ENCODE measurements around the gene SRP72. TPM values are rescaled to one million over a fixed set of nuclear protein-coding genes. Genes with fewer than 3 reads are reported as not detected.

SRP72 gene
- total RNA-seq, 4 donors from 2014 or later = 13.1 to 48.7 (median 33.7) TPM

- TF ChIP-seq POLR2AphosphoS5 (IDR thresholded peaks at IDR 0.05) (no peak), CTCF (IDR thresholded peaks at IDR 0.05) (no peak), POLR2A (IDR thresholded peaks at IDR 0.05) (no peak), EP300 (IDR thresholded peaks at IDR 0.05; ENCODE audit: low read depth) (no peak)
- 0 to 1% methylated on average over 2 to 15 of the region's 15 CpGs for WGBS, 2 donors (ENCODE audit: low coverage in 1 of 2)
- in situ Hi-C loops (cut with MboI; ENCODE audit: low pct_ligation_motif_present in 1 of 4, low pct_unique_long_range_greater_than_20kb in 1 of 4, low sequenced_read_pairs in 3 of 4) = no loop called here
- Histone ChIP-seq H3K36me3 (no peaks in the 10 kb centered on the region), H3K27ac (peak overlapping the region; percentile 91 to 99 (median 94)), H3K4me1 (peaks cover 0 to 24% (median 9%) of the 10 kb centered on the region in 4 donors), H3K27me3 (no peaks in the 10 kb centered on the region), H3K9me3 (no peaks in the 10 kb centered on the region), H3K4me3 (peak overlapping the region; percentile 54 to 70 (median 61))
- DNase-seq = peak; percentile 62
- intact Hi-C loops (cut with DNase I; ENCODE audit: low total_unique reads) = loop anchor here (10.0 kb wide), 2 partner anchors 100 to 960 kb away; a partner anchor contains a TSS
These were observed 32.7 kb upstream of the SRP72 start for GRCh38 chr4:56434599-56435139.

- peak within 1 kb of the TSS; percentile 91 to 99 (median 94) for H3K27ac ChIP-seq
- peak; percentile 99 for DNase-seq
- H3K27me3 ChIP-seq = no peaks in the 10 kb centered on the region
- in situ Hi-C loops (cut with MboI; ENCODE audit: low pct_ligation_motif_present in 1 of 4, low pct_unique_long_range_greater_than_20kb in 1 of 4, low sequenced_read_pairs in 3 of 4) = no loop called here
- 0% methylated on average over 60 of the region's 61 CpGs; no CpG with 5 or more reads in 1 of the 2 donors for WGBS, 2 donors (ENCODE audit: low coverage in 1 of 2)
- no peaks in the 10 kb centered on the region for H3K9me3 ChIP-seq
- peaks cover 0 to 24% (median 9%) of the 10 kb centered on the region in 4 donors for H3K4me1 ChIP-seq
- TF ChIP-seq CTCF (IDR thresholded peaks at IDR 0.05) = peak; percentile 28 to 73 (median 45)
- peak; percentile 49 for TF ChIP-seq POLR2A (IDR thresholded peaks at IDR 0.05)
- no peak for TF ChIP-seq EP300 (IDR thresholded peaks at IDR 0.05; ENCODE audit: low read depth)
- peak; percentile 83 to 85 (median 85) for TF ChIP-seq POLR2AphosphoS5 (IDR thresholded peaks at IDR 0.05)
- peak within 1 kb of the TSS; percentile 54 to 70 (median 61) for H3K4me3 ChIP-seq
- H3K36me3 ChIP-seq = no peaks in the 10 kb centered on the region
- intact Hi-C loops (cut with DNase I; ENCODE audit: low total_unique reads) = loop anchor here (10.0 kb wide), 2 partner anchors 99 to 961 kb away; a partner anchor contains a TSS
These were observed 32.1 kb upstream of the SRP72 start, which contains the start of gene PPAT for GRCh38 chr4:56435140-56435926. PPAT (minus strand) TSS chr4:56435615; CDS start chr4:56435477, 138 bp downstream.

- H3K27ac ChIP-seq = no peak overlapping the region
- no peaks in the 10 kb centered on the region for H3K9me3 ChIP-seq
- no peak for TF ChIP-seq POLR2A (IDR thresholded peaks at IDR 0.05)
- no peak for TF ChIP-seq POLR2AphosphoS5 (IDR thresholded peaks at IDR 0.05)
- no peak for TF ChIP-seq EP300 (IDR thresholded peaks at IDR 0.05; ENCODE audit: low read depth)
- TF ChIP-seq CTCF (IDR thresholded peaks at IDR 0.05) = no peak
- H3K4me1 ChIP-seq = peaks cover 0 to 20% (median 9%) of the 10 kb centered on the region in 4 donors
- no peak overlapping the region for H3K4me3 ChIP-seq
- intact Hi-C loops (cut with DNase I; ENCODE audit: low total_unique reads) = loop anchor here (10.0 kb wide), 2 partner anchors 96 to 964 kb away; a partner anchor contains a TSS
- WGBS, 2 donors (ENCODE audit: low coverage in 1 of 2) = 94 to 96% methylated on average over 1 to 2 of the region's 2 CpGs
- in situ Hi-C loops (cut with MboI; ENCODE audit: low pct_ligation_motif_present in 1 of 4, low pct_unique_long_range_greater_than_20kb in 1 of 4, low sequenced_read_pairs in 3 of 4) = no loop called here
- H3K36me3 ChIP-seq = peaks cover 0 to 13% (median 0%) of the 10 kb centered on the region in 4 donors
- DNase-seq = no peak
- H3K27me3 ChIP-seq = no peaks in the 10 kb centered on the region
These were observed 28.7 kb upstream of the SRP72 start for GRCh38 chr4:56438766-56439165.

- no peak for DNase-seq
- Histone ChIP-seq H3K27ac (no peak overlapping the region), H3K4me3 (no peak overlapping the region), H3K27me3 (no peaks in the 10 kb centered on the region), H3K4me1 (peaks cover 0 to 8% (median 3%) of the 10 kb centered on the region in 4 donors), H3K36me3 (peaks cover 0 to 13% (median 0%) of the 10 kb centered on the region in 4 donors), H3K9me3 (no peaks in the 10 kb centered on the region)
- in situ Hi-C loops (cut with MboI; ENCODE audit: low pct_ligation_motif_present in 1 of 4, low pct_unique_long_range_greater_than_20kb in 1 of 4, low sequenced_read_pairs in 3 of 4) = no loop called here
- TF ChIP-seq POLR2AphosphoS5 (IDR thresholded peaks at IDR 0.05) = no peak
- no peak for TF ChIP-seq CTCF (IDR thresholded peaks at IDR 0.05)
- no peak for TF ChIP-seq POLR2A (IDR thresholded peaks at IDR 0.05)
- no peak for TF ChIP-seq EP300 (IDR thresholded peaks at IDR 0.05; ENCODE audit: low read depth)
- intact Hi-C loops (cut with DNase I; ENCODE audit: low total_unique reads) = no loop called here
- WGBS, 2 donors (ENCODE audit: low coverage in 1 of 2) = 85 to 88% methylated on average over 1 of the region's 1 CpG
These were observed 26.4 kb upstream of the SRP72 start for GRCh38 chr4:56440983-56441382.
